Mammary epithelial cell (primary cell): ENCODE measurements around the gene FARS2.

Experiments used
- CTCF ChIP-seq, 2 donors: IDR thresholded peaks in 1 of 2; conservative IDR thresholded peaks in 1 of 2; 2 replicates each; pipeline ENCODE4 v1.5.1; 2011 to 2012; ENCODE audit warnings: inconsistent platforms in 2 of 2, low read length in 2 of 2, mild to moderate bottlenecking in 2 of 2, control low read depth in 1 of 2, low read depth in 1 of 2; ENCODE audit not compliant: insufficient read depth in 1 of 2; ENCODE audit errors: extremely low read depth in 1 of 2
- EZH2 ChIP-seq: IDR thresholded peaks from 2 replicates; pipeline ENCODE4 v1.6.1; 2012; ENCODE audit warnings: low read length, inconsistent platforms, borderline replicate concordance

DNA sequence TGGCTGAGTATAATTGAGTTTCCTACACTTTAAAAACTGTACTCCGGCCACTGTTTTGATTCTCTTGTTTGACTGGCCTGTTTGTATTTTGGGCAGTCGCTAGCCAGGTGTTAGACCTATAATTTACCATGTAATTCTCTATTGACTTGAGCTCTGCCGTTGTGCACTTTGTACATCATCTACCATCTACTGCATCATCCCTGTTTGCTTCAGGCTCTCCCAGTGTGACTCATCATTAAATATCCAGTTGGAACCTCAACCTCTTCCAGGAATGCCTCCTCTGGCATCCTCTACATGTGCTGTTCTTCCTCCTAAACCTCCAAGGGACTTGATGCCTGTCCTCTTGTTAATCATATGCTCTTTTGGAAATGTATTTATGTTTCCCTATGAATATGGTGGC lies 72.3 kb downstream of the FARS2 start:
- TF ChIP-seq CTCF (conservative IDR thresholded peaks at IDR 0.05 in 1 of 2, IDR thresholded peaks at IDR 0.05 in 1 of 2; ENCODE audit: extremely low read depth in 1 of 2, insufficient read depth in 1 of 2, low read depth in 1 of 2, low read length in 2 of 2) (no peak), EZH2 (no peak)
